LNCAP (cell line): ENCODE results near the gene GPR4.

Source experiments
- CTCF ChIP-seq: fragments of 450-650 bp; IDR thresholded peaks from 2 replicates; pipeline ENCODE4 v1.5.1; 2017; ENCODE audit warnings: mild to moderate bottlenecking

GPR4 gene

GRCh38 chr19:45598267-45599001 is 3.6 kb downstream of the GPR4 start:
- no peak for TF ChIP-seq CTCF

- TF ChIP-seq CTCF = no peak
Observed at GRCh38 chr19:45597425-45598111, 4.4 kb downstream of the GPR4 start.

- TF ChIP-seq CTCF = no peak
Observed at GRCh38 chr19:45595814-45596213, 6.2 kb downstream of the GPR4 start.

DNA sequence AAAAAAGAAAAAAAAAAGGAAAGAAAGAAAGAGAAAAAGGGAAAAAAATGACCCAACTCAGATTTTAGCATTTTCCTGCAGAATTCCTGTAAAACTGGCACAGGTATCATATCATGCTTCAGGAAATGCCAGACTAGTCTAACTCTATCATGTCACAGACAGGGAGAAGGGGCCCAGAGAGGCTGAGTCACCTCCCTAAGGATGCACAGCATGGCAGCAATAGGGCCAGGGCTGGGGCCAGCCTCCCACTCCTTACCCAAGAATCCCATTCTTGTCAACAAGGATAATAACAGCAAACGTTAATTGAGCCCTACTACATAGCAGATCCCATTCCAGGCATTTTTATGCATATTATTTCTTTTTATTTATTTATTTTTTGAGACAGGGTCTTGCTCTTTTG is 8.5 kb downstream of the GPR4 start:
- TF ChIP-seq CTCF = no peak

- no peak for TF ChIP-seq CTCF
Observed at GRCh38 chr19:45592366-45592765, 9.6 kb downstream of the GPR4 start.

GRCh38 chr19:45591638-45592005 is 10.4 kb downstream of the GPR4 start:
- no peak for TF ChIP-seq CTCF

GRCh38 chr19:45591004-45591637 is 10.9 kb downstream of the GPR4 start:
- no peak for TF ChIP-seq CTCF
